ENCODE measurements around the gene PEMT. TPM values are rescaled to one million over a fixed set of nuclear protein-coding genes. Genes with fewer than 3 reads are reported as not detected.

Gene PEMT
- total RNA-seq, 1 donor from 2014 or later, result 41.9 TPM

GRCh38 chr17:17493986-17494466, 97.5 kb downstream of the PEMT start:
- Mint-ChIP-seq H3K27me3 (ENCODE audit: low read depth) (peaks cover 35% of the 10 kb centered on the region), H3K4me3 (peak overlapping the region; percentile 30), H3K27ac (no peak overlapping the region), H3K36me3 (peaks cover 15% of the 10 kb centered on the region), H3K4me1 (peaks cover 19% of the 10 kb centered on the region), H3K9me3 (no peaks in the 10 kb centered on the region)
- no peak for DNase-seq (ENCODE audit: low spot score in 2 of 2, unreplicated experiment in 2 of 2)
- no peak for TF ChIP-seq CTCF (IDR thresholded peaks at IDR 0.05; ENCODE audit: unreplicated experiment)

GRCh38 chr17:17493249-17493985, 98.1 kb downstream of the PEMT start:
- Mint-ChIP-seq H3K9me3 (no peaks in the 10 kb centered on the region), H3K36me3 (peaks cover 15% of the 10 kb centered on the region), H3K27me3 (ENCODE audit: low read depth) (peaks cover 32% of the 10 kb centered on the region), H3K4me1 (peaks cover 19% of the 10 kb centered on the region), H3K4me3 (peak overlapping the region; percentile 13), H3K27ac (no peak overlapping the region)
- no peak for DNase-seq (ENCODE audit: low spot score in 2 of 2, unreplicated experiment in 2 of 2)
- no peak for TF ChIP-seq CTCF (IDR thresholded peaks at IDR 0.05; ENCODE audit: unreplicated experiment)

GRCh38 chr17:17492571-17492970, 98.9 kb downstream of the PEMT start:
- no peak for DNase-seq (ENCODE audit: low spot score in 2 of 2, unreplicated experiment in 2 of 2)
- Mint-ChIP-seq H3K4me3 (no peak overlapping the region), H3K4me1 (peaks cover 19% of the 10 kb centered on the region), H3K36me3 (peaks cover 20% of the 10 kb centered on the region), H3K9me3 (no peaks in the 10 kb centered on the region), H3K27me3 (ENCODE audit: low read depth) (peaks cover 31% of the 10 kb centered on the region), H3K27ac (no peak overlapping the region)
- no peak for TF ChIP-seq CTCF (IDR thresholded peaks at IDR 0.05; ENCODE audit: unreplicated experiment)

- H3K27ac Mint-ChIP-seq, result peak overlapping the region; percentile 83
Observed at GRCh38 chr17:17492085-17492484, 99.4 kb downstream of the PEMT start.

GRCh38 chr17:17491546-17491988, 99.9 kb downstream of the PEMT start:
- H3K4me1 Mint-ChIP-seq, result peaks cover 19% of the 10 kb centered on the region
- TF ChIP-seq CTCF (IDR thresholded peaks at IDR 0.05; ENCODE audit: unreplicated experiment), result no peak
- H3K27me3 Mint-ChIP-seq (ENCODE audit: low read depth), result peaks cover 25% of the 10 kb centered on the region
- H3K36me3 Mint-ChIP-seq, result peaks cover 27% of the 10 kb centered on the region
- H3K9me3 Mint-ChIP-seq, result no peaks in the 10 kb centered on the region
- peak overlapping the region; percentile 83 for H3K27ac Mint-ChIP-seq
- no peak for DNase-seq (ENCODE audit: low spot score in 2 of 2, unreplicated experiment in 2 of 2)
- H3K4me3 Mint-ChIP-seq, result no peak overlapping the region

More at GRCh38 chr17:17492085-17492484, 99.4 kb downstream of the PEMT start:
- peaks cover 24% of the 10 kb centered on the region for H3K36me3 Mint-ChIP-seq
- TF ChIP-seq CTCF (IDR thresholded peaks at IDR 0.05; ENCODE audit: unreplicated experiment), result no peak
- H3K4me3 Mint-ChIP-seq, result no peak overlapping the region
- peaks cover 27% of the 10 kb centered on the region for H3K27me3 Mint-ChIP-seq (ENCODE audit: low read depth)
- DNase-seq (ENCODE audit: low spot score in 2 of 2, unreplicated experiment in 2 of 2), result no peak
- H3K4me1 Mint-ChIP-seq, result peaks cover 19% of the 10 kb centered on the region
- no peaks in the 10 kb centered on the region for H3K9me3 Mint-ChIP-seq

Measured in mesothelial cell of epicardium (in vitro differentiated cells).